GM12874 (cell line): ENCODE data around the gene MAP6D1.

ENCODE experiments used
- CTCF ChIP-seq: IDR thresholded peaks from 2 replicates; pipeline ENCODE4 v1.5.1; 2011; ENCODE audit warnings: low read depth, mild to moderate bottlenecking, control low read depth, low read length, moderate library complexity; ENCODE audit not compliant: insufficient read depth

MAP6D1 gene

GRCh38 chr3:183766745-183767606 lies 58.4 kb downstream of the MAP6D1 start:
- TF ChIP-seq CTCF: peak; percentile 83

- TF ChIP-seq CTCF: no peak
These were observed 59.3 kb downstream of the MAP6D1 start for GRCh38 chr3:183766107-183766506.
